HG03060 (cell line): ENCODE measurements around the gene GALNT9.
"Not testable (repeated sequence)": the region's sequence is repeated elsewhere in the genome, so short reads cannot be mapped to it uniquely, and the experiment has no call there.

Experiments used
- ATAC-seq: cut with Tn5 transposase; IDR thresholded peaks from one replicate; pipeline ENCODE4 v1.9.1; 2021; ENCODE audit warnings: low read depth, moderate number of reproducible peaks; ENCODE audit not compliant: unreplicated experiment

Gene GALNT9

DNA sequence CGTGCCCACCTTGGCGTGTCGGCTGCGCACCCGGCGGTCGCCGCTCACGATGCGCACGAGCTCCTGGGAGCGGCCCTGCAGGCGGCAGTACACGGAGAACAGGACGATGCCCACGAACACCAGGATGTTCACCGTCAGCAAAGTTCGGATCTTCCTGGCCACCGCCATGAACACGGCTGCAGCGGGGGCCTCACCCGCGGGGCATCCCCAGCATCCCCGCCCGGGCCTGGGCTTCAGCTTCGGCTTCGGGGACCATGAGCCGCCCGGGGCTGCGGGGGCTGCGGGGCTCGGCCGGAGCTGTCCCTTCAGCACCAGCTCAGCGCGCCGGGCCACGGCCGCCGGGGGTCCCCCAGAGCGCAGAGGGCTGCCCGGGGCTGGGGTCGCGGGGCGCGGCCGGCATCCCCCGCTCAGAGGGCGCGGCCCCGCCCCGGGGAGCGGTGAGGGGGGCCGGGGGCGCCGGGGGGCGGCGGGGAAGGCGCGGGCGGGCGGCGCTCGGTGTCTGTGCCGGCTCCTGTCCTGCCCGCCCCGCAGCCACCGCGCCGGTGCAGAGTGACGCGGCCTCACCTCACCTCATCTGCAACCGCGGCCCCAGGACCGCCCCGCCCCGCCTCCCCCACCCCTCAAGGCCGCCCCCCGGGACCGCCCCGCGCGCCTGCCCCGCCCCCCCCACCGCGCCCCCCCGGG lies at the start of gene GALNT9:
TSS of gene GALNT9 (minus strand) at position 554 of the 684 bp plus-strand sequence. CDS start at position 168, 386 bp downstream.
- ATAC-seq: no peak

GRCh38 chr12:132379057-132379456 lies 49.7 kb upstream of the GALNT9 start:
- not testable (repeated sequence) for ATAC-seq

- ATAC-seq: no peak
Observed at GRCh38 chr12:132377147-132377546, 47.8 kb upstream of the GALNT9 start.

GRCh38 chr12:132376464-132376830 lies 47.1 kb upstream of the GALNT9 start:
- ATAC-seq: no peak

GRCh38 chr12:132375747-132376463 lies 46.5 kb upstream of the GALNT9 start:
- no peak for ATAC-seq

DNA sequence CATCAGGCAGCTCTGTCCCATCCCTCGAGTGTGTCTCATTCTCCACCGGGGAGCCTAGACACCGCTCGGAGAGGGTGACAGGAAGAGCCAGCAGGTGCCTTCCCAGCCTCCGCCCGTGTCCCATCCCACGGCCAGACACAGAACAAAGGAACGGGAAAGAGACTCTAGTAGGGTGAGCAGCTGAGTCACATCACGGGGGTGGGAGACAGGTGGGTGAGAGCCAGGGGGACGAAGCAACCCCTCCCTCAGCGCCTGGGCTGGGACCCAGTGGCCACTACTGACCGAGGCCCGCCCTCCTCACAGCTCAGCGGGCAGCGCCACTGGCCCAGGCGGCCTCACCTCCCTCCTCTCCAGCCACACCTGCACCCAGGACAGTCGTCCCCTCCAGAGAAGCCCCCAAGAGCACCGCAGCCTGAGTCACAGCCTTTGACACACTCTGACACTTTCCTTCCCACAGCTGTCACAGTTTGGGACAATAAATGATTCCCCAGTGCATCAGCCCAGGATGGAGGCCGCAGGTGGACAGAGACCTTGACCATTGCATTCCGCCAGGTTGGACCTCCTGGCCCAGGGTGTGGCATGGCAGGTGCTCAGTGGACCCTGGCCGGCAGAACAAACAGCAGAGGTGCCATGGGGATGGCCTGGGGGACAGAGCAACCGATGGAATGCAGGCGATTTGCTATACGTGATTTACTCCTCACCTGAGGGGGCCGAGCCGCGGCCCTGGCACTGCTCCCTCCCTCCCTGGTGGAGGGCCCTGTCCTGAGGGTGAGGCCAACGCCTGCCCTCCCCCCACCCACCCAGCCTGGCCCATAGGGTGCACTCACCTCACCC lies 45.4 kb upstream of the GALNT9 start:
- ATAC-seq: no peak

DNA sequence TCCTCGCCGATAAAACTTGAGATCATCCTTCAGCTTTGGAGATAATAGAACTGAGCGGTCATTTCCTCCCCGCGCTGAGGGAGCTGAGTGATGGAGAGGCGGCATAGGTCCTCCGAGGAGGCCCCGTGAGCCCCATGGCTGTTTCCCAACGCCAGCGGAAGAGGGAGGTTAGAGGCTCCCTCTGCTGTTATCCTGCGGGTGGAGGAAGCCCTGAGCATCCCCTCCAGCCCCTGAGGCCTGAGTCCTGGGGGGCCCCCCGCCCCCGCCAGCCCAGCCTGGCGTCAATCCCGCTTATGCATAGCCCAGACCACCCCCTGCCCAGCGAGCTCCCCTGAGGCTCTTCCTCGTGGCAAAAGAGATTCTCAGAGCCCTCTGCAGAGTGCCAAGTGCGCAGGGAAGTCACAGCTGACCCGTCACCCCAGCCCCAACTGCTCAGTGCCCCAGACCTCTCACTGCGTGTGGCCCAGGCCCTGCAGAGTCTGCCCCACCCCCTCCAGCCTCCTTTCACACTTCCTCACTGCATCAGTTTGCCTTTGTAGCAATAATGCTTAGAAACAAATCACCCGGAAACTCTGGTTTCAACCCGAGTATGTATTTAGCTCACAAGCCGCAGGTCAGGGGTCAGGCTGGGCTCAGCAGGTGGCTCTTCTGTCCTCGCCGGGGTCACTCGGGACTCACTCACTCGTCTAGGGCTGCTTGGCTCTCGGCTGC lies 44.7 kb upstream of the GALNT9 start:
- ATAC-seq: no peak

DNA sequence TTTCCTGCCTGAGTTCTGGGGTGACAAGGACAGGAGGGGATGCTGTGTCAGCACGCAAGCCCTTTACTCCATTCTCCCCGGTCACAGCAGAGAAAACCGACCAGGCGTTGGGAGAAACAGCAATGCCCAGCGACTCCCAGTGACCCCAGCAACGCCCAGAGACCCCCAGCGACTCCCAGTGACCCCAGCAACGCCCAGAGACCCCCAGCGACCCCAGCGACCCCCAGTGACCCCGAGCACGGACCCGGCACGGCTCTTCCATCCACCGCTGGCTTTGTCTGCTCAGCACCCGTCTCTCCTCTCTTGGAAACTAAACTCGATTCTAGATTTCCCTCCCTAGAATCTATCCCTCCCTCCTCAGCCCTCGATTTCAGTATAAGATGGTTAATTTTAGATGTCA lies 38.5 kb upstream of the GALNT9 start:
- ATAC-seq: no peak

DNA sequence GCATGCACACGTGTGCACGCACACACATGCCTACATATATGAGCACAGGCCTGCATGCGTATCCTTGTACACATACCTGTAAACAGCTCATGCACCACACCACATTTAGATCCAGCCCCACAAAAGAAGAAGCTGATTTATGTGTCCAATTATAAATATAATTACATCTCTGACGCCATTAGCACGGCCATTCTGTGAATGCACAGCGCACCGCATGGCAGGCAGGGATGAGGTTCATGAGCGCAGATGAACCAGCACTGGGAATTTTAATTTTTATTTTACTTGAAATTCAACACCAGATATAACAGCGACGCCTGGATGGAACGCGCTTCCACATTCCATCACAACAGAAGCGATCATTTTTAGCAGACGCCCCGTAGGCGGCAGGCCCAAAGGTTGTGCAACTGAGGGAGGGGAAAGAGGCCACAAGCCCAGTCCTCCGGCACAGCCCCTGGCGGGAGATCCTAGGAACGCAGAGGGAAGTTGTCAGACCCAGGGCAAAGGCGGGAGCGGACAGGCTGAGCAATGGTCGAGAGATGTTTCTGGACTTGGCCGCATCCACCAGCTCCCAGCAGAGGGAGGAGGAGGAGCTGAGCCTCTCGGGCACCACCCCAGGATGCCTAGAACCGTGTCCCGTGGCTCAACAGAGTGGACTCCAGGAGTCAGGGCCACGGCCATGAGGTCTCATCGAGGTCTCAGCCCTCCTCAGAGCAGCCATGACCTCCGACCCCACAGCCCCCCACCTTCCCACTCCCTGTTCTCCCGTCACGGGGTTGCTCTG lies 37.9 kb upstream of the GALNT9 start:
- no peak for ATAC-seq

- ATAC-seq: no peak
Observed at GRCh38 chr12:132366341-132366861, 37.0 kb upstream of the GALNT9 start.

DNA sequence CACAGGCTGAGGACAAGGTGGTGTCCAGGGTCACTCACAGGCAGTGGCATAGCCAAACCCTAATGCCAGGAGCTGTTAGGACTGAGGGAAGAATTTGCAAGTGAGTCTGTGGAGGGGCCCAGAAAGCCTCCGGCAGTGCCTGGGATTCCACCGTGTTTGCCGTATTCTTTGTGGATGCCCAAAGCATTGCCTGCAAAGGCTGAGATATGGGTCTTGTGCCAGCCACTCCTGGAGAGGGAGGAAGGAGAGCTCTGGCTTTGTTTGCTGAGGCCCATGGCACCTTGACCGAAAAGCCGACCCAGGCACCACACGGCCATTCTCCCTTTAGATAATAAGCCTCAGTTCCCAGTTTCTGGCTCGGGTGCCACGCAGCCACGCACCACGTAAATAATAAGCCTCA lies 35.8 kb upstream of the GALNT9 start:
- no peak for ATAC-seq

DNA sequence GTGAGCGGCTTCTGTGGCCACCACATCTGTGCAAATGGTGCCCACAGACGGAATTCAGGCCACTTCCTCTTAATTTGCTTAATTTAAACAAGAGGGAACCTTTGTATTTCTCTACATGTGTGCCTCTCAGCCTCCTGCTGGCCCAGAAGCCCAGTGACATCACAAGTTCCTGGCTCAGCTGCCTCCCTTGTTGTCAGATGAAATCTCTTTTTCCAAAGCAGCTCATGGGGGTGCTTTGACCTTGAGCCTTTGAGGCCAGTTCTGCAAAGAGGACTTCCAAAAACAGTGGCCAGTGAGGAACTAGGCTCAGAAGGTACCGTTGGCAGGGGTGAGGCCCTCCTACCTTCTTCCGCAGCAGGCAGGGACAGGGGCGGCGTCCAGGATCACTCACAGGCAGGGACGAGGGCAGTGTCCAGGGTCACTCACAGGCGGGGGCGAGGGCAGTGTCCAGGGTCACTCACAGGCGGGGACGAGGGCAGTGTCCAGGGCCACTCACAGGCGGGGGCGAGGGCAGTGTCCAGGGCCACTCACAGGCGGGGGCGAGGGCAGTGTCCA lies 35.0 kb upstream of the GALNT9 start:
- ATAC-seq: no peak

DNA sequence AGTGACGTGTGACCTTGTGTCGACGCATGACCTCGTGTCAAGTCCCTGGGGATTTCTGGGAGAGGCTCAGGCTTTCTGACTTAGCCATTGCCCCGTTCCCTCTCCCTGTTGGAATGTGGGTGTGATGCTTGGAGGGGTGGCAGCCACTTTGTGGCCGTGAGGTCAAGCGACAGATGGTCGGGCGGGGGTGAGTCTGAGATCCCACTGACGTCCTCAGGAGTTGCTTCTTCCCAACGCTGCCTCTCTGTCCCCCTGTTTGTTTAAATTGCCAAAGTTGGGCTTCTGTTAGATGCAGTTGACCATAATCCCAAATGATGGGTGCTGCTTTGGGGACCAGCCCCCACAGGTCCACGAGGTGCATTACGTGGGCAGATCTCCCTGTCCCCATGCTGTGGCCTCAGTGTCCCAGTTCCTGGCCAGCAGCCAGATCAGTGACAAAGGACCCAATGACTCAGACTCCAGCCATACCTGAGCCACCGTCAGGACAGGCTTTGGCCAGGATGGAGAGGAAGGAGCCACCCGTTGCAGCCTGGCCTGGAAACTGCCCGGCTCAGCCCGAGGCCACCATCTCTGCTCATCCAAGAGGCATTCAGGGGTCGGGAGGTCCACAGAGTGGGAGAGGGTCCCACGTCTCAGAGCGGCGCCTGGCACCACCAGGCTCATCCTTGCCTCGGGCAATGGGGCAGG lies 34.4 kb upstream of the GALNT9 start:
- no peak for ATAC-seq

DNA sequence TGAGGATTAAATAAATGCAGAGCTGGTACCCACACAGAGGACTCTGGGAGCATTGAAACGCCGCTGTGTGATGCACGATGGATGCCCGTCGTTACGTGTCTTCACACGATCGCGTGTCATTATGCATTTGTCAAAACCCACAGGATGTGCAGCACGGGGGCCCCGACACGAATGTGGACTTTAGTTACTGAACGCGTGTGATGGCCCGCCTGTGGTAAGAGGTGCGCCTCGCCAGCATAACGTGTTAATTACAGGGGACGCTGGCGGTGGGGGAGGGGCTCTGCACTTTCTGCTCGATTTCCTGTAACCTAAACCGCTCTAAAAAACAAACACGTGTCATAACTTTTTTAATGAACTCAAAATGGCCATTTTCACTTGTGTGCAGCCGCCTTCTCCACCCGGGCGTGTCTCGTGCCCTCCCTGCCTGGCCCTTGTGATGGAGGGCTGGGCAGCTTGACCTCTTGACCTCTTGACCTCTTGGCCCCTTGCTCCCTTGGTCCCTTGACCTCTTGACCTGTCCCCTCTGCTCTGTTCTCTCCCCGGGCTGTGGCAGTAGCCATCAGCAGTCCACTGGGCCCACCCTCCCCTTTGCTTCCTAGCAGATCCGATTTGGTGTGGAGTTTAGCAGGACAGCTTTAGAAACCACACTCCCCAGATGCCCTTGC lies 33.7 kb upstream of the GALNT9 start:
- ATAC-seq: no peak

- ATAC-seq: no peak
Observed at GRCh38 chr12:132360906-132361777, 31.8 kb upstream of the GALNT9 start.

GRCh38 chr12:132360410-132360809 lies 31.0 kb upstream of the GALNT9 start:
- ATAC-seq: no peak

DNA sequence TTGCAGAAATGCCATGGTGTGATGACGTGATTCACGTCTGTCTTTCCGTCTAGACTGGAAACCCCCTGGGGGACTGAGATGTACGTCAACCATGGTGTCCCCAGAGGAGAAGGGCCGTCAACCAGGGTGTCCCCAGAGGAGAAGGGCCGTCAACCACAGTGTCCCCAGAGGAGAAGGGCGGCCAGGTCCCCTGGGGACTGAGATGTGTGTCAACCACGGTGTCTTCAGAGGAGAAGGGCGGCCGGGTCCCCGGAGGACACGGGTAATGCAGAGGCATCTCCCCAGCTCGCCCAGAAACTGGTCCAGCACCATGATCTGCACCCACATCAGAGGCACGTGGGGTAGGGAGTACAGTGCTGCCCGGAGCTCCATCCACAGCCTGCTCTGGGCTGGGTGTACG lies 30.6 kb upstream of the GALNT9 start:
- ATAC-seq: no peak
